Activated B cell treated with CpG ODN at 0.5 μM for 24 hours (primary cell): ENCODE results near the gene MR1. TPM values are rescaled to one million over a fixed set of nuclear protein-coding genes. Genes with fewer than 3 reads are reported as not detected.

Experiments used
- ATAC-seq: fragments of 200-7000 bp; cut with Tn5 transposase; one replicate; pipeline ENCODE4 v1.10.0; 2021; ENCODE audit warnings: low read depth, mild to moderate bottlenecking, moderate library complexity
- CTCF ChIA-PET: fragments of 350-600 bp; sonication (Branson Sonifier 250); formaldehyde crosslinking; loops from one replicate; lab custom pipeline; 2021; ENCODE audit warnings: antibody characterized with exemption; lab: Charles Lee
- POLR2A ChIA-PET: fragments of 350-600 bp; sonication (Branson Sonifier 250); formaldehyde crosslinking; loops from one replicate; lab custom pipeline; 2021; ENCODE audit warnings: antibody characterized with exemption; lab: Charles Lee
- DNase-seq: peaks from one replicate; pipeline ENCODE4 v3.0.0; 2022
- H3K27ac Mint-ChIP-seq: one replicate; pipeline ENCODE4 v1.8.0; 2020; ENCODE audit warnings: mixed read lengths
- H3K27me3 Mint-ChIP-seq: one replicate; pipeline ENCODE4 v1.8.0; 2021; ENCODE audit warnings: mixed read lengths
- H3K36me3 Mint-ChIP-seq: one replicate; pipeline ENCODE4 v1.8.0; 2021; ENCODE audit warnings: low read depth, mixed read lengths
- H3K4me1 Mint-ChIP-seq: one replicate; pipeline ENCODE4 v1.8.0; 2021; ENCODE audit warnings: mixed read lengths
- H3K4me3 Mint-ChIP-seq: one replicate; pipeline ENCODE4 v1.8.0; 2020; ENCODE audit warnings: mild to moderate bottlenecking, mixed read lengths
- H3K9me3 Mint-ChIP-seq: one replicate; pipeline ENCODE4 v1.8.0; 2020; ENCODE audit warnings: mixed read lengths
- intact Hi-C: fragments of 100-400 bp; cut with micrococcal nuclease; formaldehyde crosslinking; loops from one replicate; pipeline ENCODE4 v1.15.1; 2024
- total RNA-seq: library from RNA; stranded (reverse); gene quantifications from 2 replicates; pipeline ENCODE4 v1.2.3, GENCODE V29; 2022
- TF ChIP-seq, protein P1 (sequence below): fragments of 200-600 bp; IDR thresholded peaks from one replicate; pipeline ENCODE4 v1.8.0; 2022; ENCODE audit warnings: antibody characterized with exemption, mild to moderate bottlenecking

MR1 gene
- total RNA-seq, 1 donor from 2014 or later: 24.8 TPM

DNA sequence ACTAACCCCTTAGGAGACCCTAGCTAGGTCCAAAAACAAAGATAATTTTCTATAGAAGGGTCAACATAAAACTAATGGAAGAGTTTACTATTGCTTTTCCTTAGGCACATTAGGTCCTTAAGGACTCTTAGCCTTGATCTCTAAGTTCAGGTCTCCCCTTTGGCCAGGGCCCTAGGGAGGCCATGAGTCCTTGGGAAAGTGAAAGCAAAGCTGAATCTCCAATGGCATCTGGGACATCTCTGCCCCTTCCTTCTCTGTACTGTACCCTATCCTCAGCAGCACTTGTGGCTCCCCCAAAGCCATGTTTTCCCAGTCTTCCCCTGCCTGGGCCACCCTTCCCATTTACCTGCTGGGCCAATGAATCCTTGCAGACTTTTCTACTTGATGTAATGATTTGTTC lies 69.1 kb downstream of the MR1 start:
- intact Hi-C loops: no loop called here
- Mint-ChIP-seq H3K27ac (no peak overlapping the region), H3K9me3 (no peaks in the 10 kb centered on the region), H3K36me3 (no peaks in the 10 kb centered on the region), H3K4me1 (peaks cover 63% of the 10 kb centered on the region), H3K4me3 (no peak overlapping the region), H3K27me3 (no peaks in the 10 kb centered on the region)
- DNase-seq (no peak), ATAC-seq (no peak)
- ChIA-PET POLR2A (interaction anchor here (1.8 to 38.3 kb wide), 3 partner anchors 12 to 81 kb away, joined by 5 to 1783 read pairs (median 428); partner anchors contain the start of genes IER5 and STX6), CTCF (interaction anchor here (4.0 to 5.1 kb wide), 3 partner anchors 11 to 39 kb away, joined by 25 to 40 read pairs (median 31); no protein-coding TSS in a partner anchor)
- TF ChIP-seq, protein P1, sequence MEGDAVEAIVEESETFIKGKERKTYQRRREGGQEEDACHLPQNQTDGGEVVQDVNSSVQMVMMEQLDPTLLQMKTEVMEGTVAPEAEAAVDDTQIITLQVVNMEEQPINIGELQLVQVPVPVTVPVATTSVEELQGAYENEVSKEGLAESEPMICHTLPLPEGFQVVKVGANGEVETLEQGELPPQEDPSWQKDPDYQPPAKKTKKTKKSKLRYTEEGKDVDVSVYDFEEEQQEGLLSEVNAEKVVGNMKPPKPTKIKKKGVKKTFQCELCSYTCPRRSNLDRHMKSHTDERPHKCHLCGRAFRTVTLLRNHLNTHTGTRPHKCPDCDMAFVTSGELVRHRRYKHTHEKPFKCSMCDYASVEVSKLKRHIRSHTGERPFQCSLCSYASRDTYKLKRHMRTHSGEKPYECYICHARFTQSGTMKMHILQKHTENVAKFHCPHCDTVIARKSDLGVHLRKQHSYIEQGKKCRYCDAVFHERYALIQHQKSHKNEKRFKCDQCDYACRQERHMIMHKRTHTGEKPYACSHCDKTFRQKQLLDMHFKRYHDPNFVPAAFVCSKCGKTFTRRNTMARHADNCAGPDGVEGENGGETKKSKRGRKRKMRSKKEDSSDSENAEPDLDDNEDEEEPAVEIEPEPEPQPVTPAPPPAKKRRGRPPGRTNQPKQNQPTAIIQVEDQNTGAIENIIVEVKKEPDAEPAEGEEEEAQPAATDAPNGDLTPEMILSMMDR: no peak

DNA sequence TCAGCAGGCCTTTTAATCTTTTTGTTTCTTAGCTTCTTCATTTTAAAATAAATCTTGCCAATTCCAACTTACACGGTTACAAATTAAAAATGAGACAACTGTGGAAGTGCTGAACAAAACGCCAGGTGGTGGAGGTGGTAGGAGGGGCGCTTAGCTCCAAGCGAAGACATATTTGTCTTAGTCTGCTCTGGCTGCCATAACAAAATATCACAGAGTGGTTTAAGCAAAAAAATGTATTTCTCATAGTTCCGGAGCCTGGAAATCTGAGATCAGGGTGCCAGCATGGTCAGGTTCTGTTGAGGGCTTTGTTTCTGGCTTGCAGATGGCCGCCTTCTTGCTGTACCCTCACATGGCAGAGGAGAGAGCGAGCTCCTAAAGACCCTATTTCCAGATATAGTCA lies 69.6 kb downstream of the MR1 start:
- H3K9me3 Mint-ChIP-seq: no peaks in the 10 kb centered on the region
- intact Hi-C loops: no loop called here
- no peak for ATAC-seq

DNA sequence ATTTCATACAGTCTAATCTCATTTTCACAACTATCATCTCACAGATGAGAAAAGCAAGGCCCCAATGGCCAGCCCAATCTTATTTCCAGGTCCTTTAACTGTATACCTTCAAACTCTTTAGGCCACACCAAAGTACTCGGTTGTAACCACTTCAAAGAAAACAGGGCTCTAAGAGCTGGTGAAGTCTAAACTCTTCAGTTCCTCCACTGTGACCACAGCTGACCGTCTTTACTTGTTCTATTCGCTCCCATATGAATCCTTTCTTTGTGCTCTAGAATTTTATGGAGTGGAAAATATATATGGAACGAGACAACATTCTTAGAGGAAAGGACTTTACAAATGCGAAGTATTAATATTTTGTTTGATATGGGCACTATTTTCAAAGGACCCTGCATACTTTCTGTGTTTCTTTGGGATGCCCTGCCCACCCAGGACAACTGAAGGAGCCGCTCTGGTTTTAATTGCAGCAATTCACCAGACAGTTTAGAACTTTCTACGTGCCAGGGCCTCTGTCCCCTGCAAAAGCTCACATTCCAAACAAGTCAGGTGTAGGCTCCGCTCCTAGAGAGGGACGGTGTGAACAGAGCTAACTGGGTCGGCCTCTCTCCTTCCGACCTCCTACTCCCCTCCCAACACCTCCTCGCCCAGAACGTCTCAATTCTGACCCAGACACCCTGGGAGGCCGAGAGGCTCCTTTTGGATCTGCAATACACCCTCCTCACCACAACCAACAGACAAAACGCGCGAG lies 70.4 kb downstream of the MR1 start:
- POLR2A ChIA-PET: interaction anchor here (1.1 to 38.3 kb wide), 6 partner anchors 13 to 82 kb away, joined by 3 to 1783 read pairs (median 13); partner anchors contain the start of genes IER5 and STX6
- DNase-seq (no peak), ATAC-seq (no peak)
- Mint-ChIP-seq H3K27me3 (no peaks in the 10 kb centered on the region), H3K9me3 (no peaks in the 10 kb centered on the region), H3K36me3 (no peaks in the 10 kb centered on the region), H3K27ac (peak overlapping the region; percentile 81), H3K4me1 (peaks cover 52% of the 10 kb centered on the region), H3K4me3 (peak overlapping the region; percentile 83)
- TF ChIP-seq, protein P1: no peak
- intact Hi-C loops: loop anchor here (1.0 to 2.0 kb wide), 3 partner anchors 31 to 42 kb away; no protein-coding TSS in a partner anchor
- CTCF ChIA-PET: interaction anchor here (1.0 to 5.1 kb wide), 11 partner anchors 8 to 49 kb away, joined by 3 to 40 read pairs (median 6); no protein-coding TSS in a partner anchor

More for the DNA sequence above, 69.6 kb downstream of the MR1 start:
- no peak for DNase-seq
- TF ChIP-seq, protein P1: no peak
- Mint-ChIP-seq H3K36me3 (no peaks in the 10 kb centered on the region), H3K27me3 (no peaks in the 10 kb centered on the region), H3K4me3 (no peak overlapping the region), H3K4me1 (peaks cover 58% of the 10 kb centered on the region), H3K27ac (no peak overlapping the region)
- POLR2A ChIA-PET: interaction anchor here (1.8 to 38.3 kb wide), 3 partner anchors 12 to 81 kb away, joined by 5 to 1783 read pairs (median 428); partner anchors contain the start of genes IER5 and STX6
- CTCF ChIA-PET: interaction anchor here (2.6 to 5.1 kb wide), 4 partner anchors 12 to 38 kb away, joined by 11 to 40 read pairs (median 28); no protein-coding TSS in a partner anchor

DNA sequence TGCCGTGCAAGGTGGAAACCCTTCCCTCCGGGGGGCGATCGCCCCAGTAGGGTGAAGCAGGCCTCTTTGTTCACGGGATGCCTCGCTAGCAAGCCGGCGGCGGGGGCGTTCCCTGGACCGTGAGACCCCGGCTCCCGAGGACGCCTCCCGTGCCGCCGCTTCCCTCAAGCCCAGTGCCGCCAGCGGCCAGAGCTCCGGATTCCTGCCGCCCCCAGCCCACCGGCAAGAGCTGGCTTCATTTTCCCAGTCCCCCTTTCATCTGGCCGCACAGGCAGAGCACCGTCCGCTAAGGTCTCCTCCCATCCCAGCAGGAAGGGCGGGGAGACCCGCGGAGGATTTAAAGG lies 71.0 kb downstream of the MR1 start:
- Mint-ChIP-seq H3K36me3 (no peaks in the 10 kb centered on the region), H3K4me1 (peaks cover 46% of the 10 kb centered on the region), H3K4me3 (peak overlapping the region; percentile 83), H3K27me3 (no peaks in the 10 kb centered on the region), H3K27ac (peak overlapping the region; percentile 81), H3K9me3 (no peaks in the 10 kb centered on the region)
- POLR2A ChIA-PET: interaction anchor here (0.5 to 38.3 kb wide), 8 partner anchors 14 to 115 kb away, joined by 3 to 1783 read pairs (median 8); partner anchors contain the start of genes IER5 and STX6
- TF ChIP-seq, protein P1: no peak
- CTCF ChIA-PET: interaction anchor here (1.0 to 5.1 kb wide), 13 partner anchors 9 to 48 kb away, joined by 3 to 40 read pairs (median 4); no protein-coding TSS in a partner anchor
- peak; percentile 34 for ATAC-seq
- no peak for DNase-seq
- intact Hi-C loops: loop anchor here (1.0 to 2.0 kb wide), 5 partner anchors 14 to 42 kb away; no protein-coding TSS in a partner anchor
